ENCODE data around the gene PTMS.

The PTMS gene

GRCh38 chr12:6820166-6820565 is 54.0 kb downstream of the PTMS start:
- ChIA-PET POLR2A (no interaction called here), CTCF (interaction anchor here (1.0 to 8.1 kb wide), 3 partner anchors 15 to 67 kb away, joined by 3 to 116 read pairs (median 5); partner anchors contain the start of genes MLF2 and PTMS)
- H3K36me3 ChIP-seq (ENCODE audit: control insufficient read depth in 2 of 2, insufficient read depth in 1 of 2, low read length in 2 of 2), result peaks cover 0 to 3% of the 10 kb centered on the region in 2 experiments; a peak in 1 of 3 replicates

More at GRCh38 chr12:6820166-6820565, 54.0 kb downstream of the PTMS start:
- H3K27ac ChIP-seq (ENCODE audit: extremely low read depth, low read depth, low read length), result no peak overlapping the region
- no peak overlapping the region for H3K4me3 ChIP-seq (ENCODE audit: low read depth, low read length)
- TF ChIP-seq ZFP3 (tag by site-specific recombination; IDR thresholded peaks at IDR 0.05; ENCODE audit: low read depth) (no peak), ZNF311 (tag by site-specific recombination; IDR thresholded peaks at IDR 0.05; ENCODE audit: borderline replicate concordance) (no peak), ZNF362 (tag by site-specific recombination; IDR thresholded peaks at IDR 0.05) (no peak), ZNF341 (tag by site-specific recombination; IDR thresholded peaks at IDR 0.05; ENCODE audit: low read depth) (no peak), KLF1 (tag by site-specific recombination; IDR thresholded peaks at IDR 0.05) (no peak), GLI4 (tag by site-specific recombination; IDR thresholded peaks at IDR 0.05) (no peak), ZNF19 (tag by site-specific recombination; IDR thresholded peaks at IDR 0.05; ENCODE audit: low read depth) (no peak)
- H3K9me3 ChIP-seq (ENCODE audit: control insufficient read depth, insufficient read depth, low read depth, low read length), result no peaks in the 10 kb centered on the region
- peaks cover 6% of the 10 kb centered on the region; the same call in 1 of the 2 replicates for H3K4me1 ChIP-seq (ENCODE audit: control insufficient read depth, insufficient read depth, low read length)
